ENCODE measurements around the gene HAUS7.

- no peak for TF ChIP-seq TAF1 (IDR thresholded peaks at IDR 0.05; ENCODE audit: low read depth)
- no peak for TF ChIP-seq CTCF (IDR thresholded peaks at IDR 0.05; ENCODE audit: poor library complexity, severe bottlenecking)
- no peak for TF ChIP-seq POLR2AphosphoS5 (IDR thresholded peaks at IDR 0.05)
- TF ChIP-seq EP300 (conservative IDR thresholded peaks at IDR 0.05; ENCODE audit: poor library complexity, severe bottlenecking): no peak
- TF ChIP-seq EZH2 (IDR thresholded peaks at IDR 0.05; ENCODE audit: borderline replicate concordance, insufficient read depth, low read length, poor library complexity, severe bottlenecking): no peak
- peak; percentile 19 for TF ChIP-seq RAD21 (conservative IDR thresholded peaks at IDR 0.05)
- TF ChIP-seq MXI1 (conservative IDR thresholded peaks at IDR 0.05; ENCODE audit: poor library complexity, severe bottlenecking): no peak
- no peak for TF ChIP-seq REST (IDR thresholded peaks at IDR 0.05; ENCODE audit: borderline replicate concordance)
- TF ChIP-seq SMC3 (conservative IDR thresholded peaks at IDR 0.05; ENCODE audit: poor library complexity): peak; percentile 18
Observed at GRCh38 chrX:153494541-153495361, 24.4 kb upstream of the HAUS7 start, which contains the start of gene BGN.

Data from neural cell (in vitro differentiated cells).